HG03558 (cell line): ENCODE measurements around the gene TES.
"Not testable (repeated sequence)": the region's sequence is repeated elsewhere in the genome, so short reads cannot be mapped to it uniquely, and the experiment has no call there.

ENCODE experiments used
- ATAC-seq: cut with Tn5 transposase; IDR thresholded peaks from one replicate; pipeline ENCODE4 v1.9.1; 2021; ENCODE audit warnings: moderate number of reproducible peaks; ENCODE audit not compliant: unreplicated experiment; ENCODE audit errors: extremely low read depth

TES gene

DNA sequence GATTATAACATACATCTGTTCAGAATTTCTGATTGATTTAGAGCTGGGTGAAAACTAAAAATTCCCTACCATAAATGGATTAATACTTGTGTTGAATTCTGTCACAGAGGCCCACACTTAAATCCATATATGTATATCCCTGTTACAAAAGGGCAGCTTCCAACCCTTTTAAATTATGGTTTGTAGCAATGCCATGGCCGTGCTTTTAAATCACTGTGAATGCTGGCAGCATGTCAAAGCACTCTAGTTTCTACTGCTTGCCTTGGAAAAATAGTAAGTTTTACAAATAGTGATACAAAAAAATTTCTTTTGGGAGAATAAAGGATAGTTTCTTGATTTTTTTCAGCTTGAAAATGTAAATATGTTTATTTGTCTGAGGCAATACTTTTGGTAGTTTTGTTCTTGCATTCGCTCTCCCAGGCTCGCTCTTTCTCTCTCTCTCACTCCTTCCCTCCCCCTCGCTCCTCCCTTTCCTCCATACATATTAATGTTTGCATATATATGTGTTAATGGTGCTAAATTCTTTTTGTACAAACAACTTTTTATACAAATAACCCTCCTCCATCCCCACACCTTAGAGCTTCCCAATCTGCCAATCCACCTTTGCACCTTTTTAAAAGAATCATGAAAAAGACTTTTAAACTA lies 29.8 kb downstream of the TES start:
- ATAC-seq, result no peak

GRCh38 chr7:116241291-116241690 lies 31.0 kb downstream of the TES start:
- no peak for ATAC-seq

DNA sequence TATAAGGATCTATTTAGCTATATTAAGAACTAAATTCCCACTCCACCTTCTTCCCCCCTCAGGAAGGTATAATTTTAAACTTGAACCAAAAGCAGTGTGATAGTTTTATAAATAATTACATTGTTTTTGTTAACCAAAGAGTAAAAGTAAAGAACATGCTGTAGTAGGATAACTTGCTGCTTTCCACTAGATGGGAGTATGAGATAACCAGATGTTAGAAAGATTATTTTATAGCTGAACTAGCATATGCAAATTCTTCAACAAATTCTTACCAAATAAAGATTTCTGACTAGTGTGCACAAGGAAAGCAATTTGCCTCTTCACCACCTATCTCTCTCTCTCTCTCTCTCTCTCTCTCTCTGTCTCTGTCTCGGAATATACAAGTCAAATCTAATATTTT lies 31.8 kb downstream of the TES start:
- no peak for ATAC-seq

DNA sequence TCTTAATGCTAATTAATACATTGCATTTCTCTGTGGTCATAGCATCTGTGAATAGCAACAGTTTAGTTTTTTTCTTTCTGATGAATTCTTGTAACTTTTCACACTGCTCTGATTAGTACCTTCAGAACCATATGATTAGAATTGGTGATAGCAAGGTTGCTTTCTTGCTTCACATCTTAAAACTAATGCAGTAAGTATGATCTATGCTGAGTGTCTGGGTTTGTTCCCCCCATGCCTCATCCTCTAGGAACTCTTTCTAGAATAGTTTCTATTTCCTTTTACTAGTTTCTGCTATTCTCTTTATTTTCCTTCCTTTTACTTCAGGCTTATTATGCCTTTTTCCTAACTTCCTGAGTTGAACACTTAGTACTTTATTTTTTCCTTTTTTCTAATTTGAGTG lies 32.4 kb downstream of the TES start:
- ATAC-seq, result no peak

DNA sequence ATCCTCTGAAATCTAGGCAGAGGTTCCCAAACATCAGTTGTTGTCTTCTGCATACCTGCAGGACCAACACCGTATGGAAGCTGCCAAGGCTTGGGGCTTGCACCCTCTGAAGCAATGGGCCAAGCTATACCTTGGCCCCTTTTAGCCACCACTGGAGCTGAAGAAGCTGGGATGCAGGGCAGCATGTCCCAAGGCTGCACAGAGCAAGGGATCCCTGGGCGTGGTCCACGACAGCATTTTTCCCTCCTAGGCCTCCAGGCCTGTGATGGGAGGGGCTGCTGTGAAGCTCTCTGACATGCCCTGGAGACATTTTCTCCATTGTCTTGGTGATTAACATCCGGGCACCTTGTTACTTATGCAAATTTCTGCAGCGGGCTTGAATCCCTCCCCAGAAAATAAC lies 34.5 kb downstream of the TES start:
- not testable (repeated sequence) for ATAC-seq

DNA sequence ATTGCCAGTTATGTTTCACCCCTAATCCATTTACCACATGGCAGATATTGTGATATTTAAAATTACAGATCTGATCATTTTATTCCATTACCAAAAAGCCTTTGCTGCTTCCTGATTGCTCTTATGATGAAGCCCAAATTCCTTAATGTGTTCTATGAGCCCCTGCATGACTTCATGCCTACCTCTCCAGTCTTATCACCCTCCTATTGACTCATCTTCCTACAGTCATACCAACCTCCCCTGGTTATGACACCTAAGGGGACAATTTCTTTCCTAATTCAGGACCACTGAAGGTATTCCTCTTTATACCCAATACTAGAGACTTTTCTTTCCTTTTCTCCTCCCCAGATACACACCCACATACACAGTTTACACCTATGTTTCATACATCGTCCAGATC lies 36.0 kb downstream of the TES start:
- no peak for ATAC-seq

- no peak for ATAC-seq
Observed at GRCh38 chr7:116249969-116250553, 39.7 kb downstream of the TES start.

DNA sequence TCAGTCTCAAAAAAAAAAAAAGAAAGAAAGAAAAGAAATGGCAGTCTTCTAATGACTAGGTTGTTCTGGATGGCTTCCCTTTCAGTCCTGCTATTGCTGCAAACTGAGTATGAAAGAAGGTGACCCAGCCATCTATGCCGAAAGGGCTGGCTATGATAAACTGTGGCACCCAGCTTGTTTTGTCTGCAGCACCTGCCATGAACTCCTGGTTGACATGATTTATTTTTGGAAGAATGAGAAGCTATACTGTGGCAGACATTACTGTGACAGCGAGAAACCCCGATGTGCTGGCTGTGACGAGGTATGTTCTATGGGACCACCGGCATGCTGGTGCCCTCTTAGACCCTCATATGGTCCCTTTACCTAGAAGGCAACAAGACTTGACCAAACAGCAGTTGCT lies 41.3 kb downstream of the TES start:
- ATAC-seq, result no peak

- ATAC-seq, result no peak
Observed at GRCh38 chr7:116252249-116252648, 41.9 kb downstream of the TES start.

DNA sequence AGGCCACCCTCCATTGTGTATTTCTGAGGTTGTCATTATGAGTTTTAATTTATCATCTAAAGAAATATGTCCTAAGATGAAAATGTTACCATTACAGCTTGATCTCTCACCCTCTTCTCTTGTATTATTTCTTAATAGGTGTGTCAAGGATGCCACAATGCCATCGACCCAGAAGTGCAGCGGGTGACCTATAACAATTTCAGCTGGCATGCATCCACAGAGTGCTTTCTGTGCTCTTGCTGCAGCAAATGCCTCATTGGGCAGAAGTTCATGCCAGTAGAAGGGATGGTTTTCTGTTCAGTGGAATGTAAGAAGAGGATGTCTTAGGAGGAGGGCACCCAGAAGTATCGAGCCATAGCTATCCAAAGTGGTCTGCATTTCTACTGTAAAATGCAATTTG lies 46.8 kb downstream of the TES start:
- no peak for ATAC-seq

GRCh38 chr7:116258734-116259133 lies 48.4 kb downstream of the TES start:
- ATAC-seq, result peak; percentile 37

- ATAC-seq, result no peak
Observed at GRCh38 chr7:116259156-116259870, 49.0 kb downstream of the TES start.

GRCh38 chr7:116259871-116260440 lies 49.6 kb downstream of the TES start:
- ATAC-seq, result no peak

GRCh38 chr7:116261904-116262303 lies 51.6 kb downstream of the TES start:
- no peak for ATAC-seq

GRCh38 chr7:116265881-116266280 lies 55.5 kb downstream of the TES start:
- ATAC-seq, result no peak

GRCh38 chr7:116269466-116269865 lies 59.1 kb downstream of the TES start:
- no peak for ATAC-seq

DNA sequence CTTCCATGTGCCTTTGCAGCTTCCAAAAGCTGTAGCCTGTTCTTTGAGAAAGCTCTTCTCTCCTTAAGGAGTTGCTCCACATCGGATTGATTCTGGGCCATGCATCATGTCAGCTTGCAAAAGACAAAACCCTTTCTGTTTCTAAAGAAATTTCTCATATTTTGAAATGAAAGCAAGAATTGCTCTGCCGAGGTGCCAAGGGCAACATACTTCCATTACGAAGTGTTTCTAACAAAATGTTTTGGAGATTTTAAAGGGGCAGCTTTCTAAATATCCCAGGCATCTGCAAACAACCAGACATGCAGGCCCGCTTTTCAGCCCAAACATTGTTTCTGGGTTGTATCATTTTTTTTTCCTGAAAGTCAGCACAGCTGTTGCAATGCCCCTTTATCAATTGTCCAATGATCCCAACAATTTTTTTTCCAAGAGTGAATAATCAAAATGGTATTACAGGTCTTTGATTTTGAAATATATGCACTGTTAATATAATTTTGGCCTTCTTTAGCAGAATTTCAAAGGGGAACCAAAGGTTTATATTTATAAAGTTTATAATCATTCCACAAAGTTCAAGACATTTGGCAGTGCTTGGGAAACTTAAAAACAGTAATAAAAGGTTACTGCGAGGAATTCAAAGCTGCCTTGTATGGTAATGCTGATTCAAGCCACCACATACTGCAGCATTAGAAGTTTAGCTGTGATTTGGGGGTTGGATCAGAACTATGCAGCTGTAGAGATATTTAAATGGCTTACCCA lies 61.0 kb downstream of the TES start:
- ATAC-seq, result no peak

- peak; percentile 55 for ATAC-seq
Observed at GRCh38 chr7:116271963-116272886, 61.9 kb downstream of the TES start.

DNA sequence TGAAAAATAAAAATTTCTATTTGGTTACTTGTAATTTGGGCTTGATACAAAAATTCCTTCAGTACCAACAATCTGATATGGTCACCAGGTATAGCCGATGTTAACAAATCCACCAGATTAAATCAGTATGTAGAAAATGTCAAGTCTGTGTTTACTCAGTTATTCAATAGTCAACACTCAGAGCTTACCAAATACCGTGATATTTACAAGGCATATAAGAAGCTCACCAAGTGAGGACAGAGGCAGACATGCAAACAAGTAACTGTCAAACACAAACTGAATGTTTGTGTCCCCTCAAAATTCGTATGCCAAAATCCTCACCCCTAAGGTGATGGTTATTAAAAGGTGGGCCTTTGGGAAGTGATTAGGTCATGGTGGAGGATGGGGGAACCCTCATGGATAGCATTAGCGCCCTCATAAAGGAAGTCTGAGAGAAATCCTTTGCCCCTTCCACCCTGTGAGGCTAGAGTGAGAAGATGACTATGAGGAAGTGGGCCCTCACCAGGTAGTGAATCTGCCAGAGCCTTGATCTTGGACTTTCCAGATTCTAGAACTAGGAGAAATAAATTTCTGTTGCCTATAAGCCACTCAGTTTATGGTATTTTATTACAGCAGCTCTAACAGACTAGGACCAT lies 63.1 kb downstream of the TES start:
- ATAC-seq, result no peak
